ENCODE measurements around the gene RPE65.

- no peak for TF ChIP-seq CTCF (conservative IDR thresholded peaks at IDR 0.05)
- TF ChIP-seq EZH2 (IDR thresholded peaks at IDR 0.05; ENCODE audit: low read depth) = no peak
Measured at GRCh38 chr1:68379085-68379478, 70.7 kb downstream of the RPE65 start.
